DLD1 (cell line): ENCODE data around the gene FGF4.

Source experiments
- in situ Hi-C: cut with HindIII; loops from 2 replicates; pipeline ENCODE4 v1.10.0; 2017; ENCODE audit warnings: low sequenced_read_pairs

The FGF4 gene

GRCh38 chr11:69807106-69807815 is 32.1 kb upstream of the FGF4 start:
- in situ Hi-C loops, result no loop called here

GRCh38 chr11:69804769-69805508 is 29.8 kb upstream of the FGF4 start:
- in situ Hi-C loops, result no loop called here

GRCh38 chr11:69803604-69804218 is 28.6 kb upstream of the FGF4 start:
- in situ Hi-C loops, result no loop called here

GRCh38 chr11:69803022-69803421 is 27.9 kb upstream of the FGF4 start:
- in situ Hi-C loops, result no loop called here

- in situ Hi-C loops, result no loop called here
These were observed 27.4 kb upstream of the FGF4 start for GRCh38 chr11:69802590-69802989.

- in situ Hi-C loops, result no loop called here
These were observed 26.6 kb upstream of the FGF4 start for GRCh38 chr11:69801513-69802335.

- in situ Hi-C loops, result no loop called here
These were observed 25.1 kb upstream of the FGF4 start for GRCh38 chr11:69800278-69800677.

- in situ Hi-C loops, result no loop called here
These were observed 24.4 kb upstream of the FGF4 start for GRCh38 chr11:69799582-69799981.

- in situ Hi-C loops, result no loop called here
These were observed 24.0 kb upstream of the FGF4 start for GRCh38 chr11:69799097-69799496.

GRCh38 chr11:69797737-69798528 is 22.8 kb upstream of the FGF4 start:
- in situ Hi-C loops, result no loop called here

GRCh38 chr11:69797156-69797555 is 22.0 kb upstream of the FGF4 start:
- in situ Hi-C loops, result no loop called here

GRCh38 chr11:69796063-69796462 is 20.9 kb upstream of the FGF4 start:
- in situ Hi-C loops, result no loop called here

GRCh38 chr11:69791276-69792180 is 16.4 kb upstream of the FGF4 start:
- in situ Hi-C loops, result no loop called here

GRCh38 chr11:69788956-69789355 is 13.8 kb upstream of the FGF4 start:
- in situ Hi-C loops, result no loop called here

- in situ Hi-C loops, result no loop called here
These were observed 12.8 kb upstream of the FGF4 start for GRCh38 chr11:69787906-69788305.

GRCh38 chr11:69787457-69787856 is 12.3 kb upstream of the FGF4 start:
- in situ Hi-C loops, result no loop called here

- in situ Hi-C loops, result no loop called here
These were observed 6.1 kb upstream of the FGF4 start for GRCh38 chr11:69781241-69781640.

GRCh38 chr11:69778373-69778772 is 3.2 kb upstream of the FGF4 start:
- in situ Hi-C loops, result no loop called here
